Spleen (tissue), 7 donors: ENCODE measurements around the gene TSEN54.
"Not testable (repeated sequence)": the region's sequence is repeated elsewhere in the genome, so short reads cannot be mapped to it uniquely, and the experiment has no call there.

ENCODE experiments used
- POLR2A ChIP-seq, 3 donors: fragments of 450-650 bp; IDR thresholded peaks; one replicate each; pipeline ENCODE4 v1.5.1; 2017; ENCODE audit warnings: antibody characterized with exemption in 3 of 3, mild to moderate bottlenecking in 1 of 3
- POLR2AphosphoS5 ChIP-seq, 3 donors: sonication (generic); formaldehyde crosslinking; IDR thresholded peaks; one replicate each; pipeline ENCODE4 v1.5.1; 2017; ENCODE audit warnings: antibody characterized with exemption in 3 of 3
- TF ChIP-seq, protein P1 (sequence below), 11 experiments: fragments of 200-600 bp in 7 of 11; fragments of 450-650 bp in 4 of 11; sonication (generic) in 4 of 11; IDR thresholded peaks in 8 of 11; conservative IDR thresholded peaks in 3 of 11; 1 replicate in 7 of 11; 2 replicates in 4 of 11; pipeline versions ENCODE4 v1.4.0 to v1.8.0; 2016 to 2021; ENCODE audit warnings: antibody characterized with exemption in 11 of 11, inconsistent platforms in 4 of 11, mild to moderate bottlenecking in 1 of 11
- donor health status: DM: no; HTN: no; CAD: no; lungs with moderate emphysema.
- donor health status: DM: no; HTN: no; CAD: no.
- donor health status: DM: no; HTN: no; CAD: no.

- TF ChIP-seq, protein P1, sequence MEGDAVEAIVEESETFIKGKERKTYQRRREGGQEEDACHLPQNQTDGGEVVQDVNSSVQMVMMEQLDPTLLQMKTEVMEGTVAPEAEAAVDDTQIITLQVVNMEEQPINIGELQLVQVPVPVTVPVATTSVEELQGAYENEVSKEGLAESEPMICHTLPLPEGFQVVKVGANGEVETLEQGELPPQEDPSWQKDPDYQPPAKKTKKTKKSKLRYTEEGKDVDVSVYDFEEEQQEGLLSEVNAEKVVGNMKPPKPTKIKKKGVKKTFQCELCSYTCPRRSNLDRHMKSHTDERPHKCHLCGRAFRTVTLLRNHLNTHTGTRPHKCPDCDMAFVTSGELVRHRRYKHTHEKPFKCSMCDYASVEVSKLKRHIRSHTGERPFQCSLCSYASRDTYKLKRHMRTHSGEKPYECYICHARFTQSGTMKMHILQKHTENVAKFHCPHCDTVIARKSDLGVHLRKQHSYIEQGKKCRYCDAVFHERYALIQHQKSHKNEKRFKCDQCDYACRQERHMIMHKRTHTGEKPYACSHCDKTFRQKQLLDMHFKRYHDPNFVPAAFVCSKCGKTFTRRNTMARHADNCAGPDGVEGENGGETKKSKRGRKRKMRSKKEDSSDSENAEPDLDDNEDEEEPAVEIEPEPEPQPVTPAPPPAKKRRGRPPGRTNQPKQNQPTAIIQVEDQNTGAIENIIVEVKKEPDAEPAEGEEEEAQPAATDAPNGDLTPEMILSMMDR (IDR thresholded peaks at IDR 0.05 in 8 of 11, conservative IDR thresholded peaks at IDR 0.05 in 3 of 11): not testable (repeated sequence)
- not testable (repeated sequence) for TF ChIP-seq POLR2A, POLR2AphosphoS5 (IDR thresholded peaks at IDR 0.05)
Observed at GRCh38 chr17:75520413-75520812, 4.1 kb downstream of the TSEN54 start.
